Measurements from ENCODE around the gene MCIDAS. TPM values are rescaled to one million over a fixed set of nuclear protein-coding genes. Genes with fewer than 3 reads are reported as not detected.

Gene MCIDAS
- total RNA-seq, 1 experiment from 2014 or later: 2.9 TPM

- peaks cover 3% of the 10 kb centered on the region; the same call in 1 of the 2 replicates for H3K27me3 ChIP-seq (ENCODE audit: control insufficient read depth, insufficient read depth, low read length)
- TF ChIP-seq TCF7L2 (IDR thresholded peaks at IDR 0.05; ENCODE audit: low read depth, low read length) (no peak), CTCF (IDR thresholded peaks at IDR 0.05) (no peak), SIN3A (IDR thresholded peaks at IDR 0.05; ENCODE audit: borderline replicate concordance, insufficient read depth, low read depth, low read length) (no peak), POLR2AphosphoS5 (IDR thresholded peaks at IDR 0.05; ENCODE audit: low read depth, low read length) (no peak), REST (IDR thresholded peaks at IDR 0.05; ENCODE audit: insufficient read depth in 1 of 2, low read depth in 2 of 2, low read length in 1 of 2) (no peak)
- DNase-seq (ENCODE audit: low read depth, low spot score) (no peak), ATAC-seq (no peak)
- intact Hi-C loops (cut with micrococcal nuclease; ENCODE audit: unreplicated experiment) (no loop called here), in situ Hi-C loops (cut with HindIII; ENCODE audit: low pct_unique_long_range_greater_than_20kb, low sequenced_read_pairs) (no loop called here)
- ChIA-PET POLR2A (interaction anchor here (0.6 kb wide), 1 partner anchor 254 kb away, joined by 8 read pairs; no protein-coding TSS in a partner anchor), CTCF (no interaction called here)
- no peak overlapping the region for H3K4me3 ChIP-seq (ENCODE audit: low read depth in 2 of 2, low read length in 2 of 2)
- H3K9me3 ChIP-seq (ENCODE audit: control insufficient read depth, insufficient read depth, low read depth, low read length): no peaks in the 10 kb centered on the region
- peaks cover 22% of the 10 kb centered on the region for H3K4me1 ChIP-seq (ENCODE audit: control insufficient read depth, insufficient read depth, low read length)
- H3K27ac ChIP-seq (ENCODE audit: low read length): no peak overlapping the region
- H3K36me3 ChIP-seq (ENCODE audit: control insufficient read depth, insufficient read depth, low read length): no peaks in the 10 kb centered on the region; the same call in 1 of the 2 replicates
- no TSS peak for BruUV-seq (replicated peaks)
These were observed 3.0 kb upstream of the MCIDAS start for GRCh38 chr5:55230086-55230629.

GRCh38 chr5:55227664-55228430, 732 bp upstream of the MCIDAS start:
- H3K27ac ChIP-seq (ENCODE audit: low read length): peak overlapping the region; percentile 78
- TF ChIP-seq TCF7L2 (IDR thresholded peaks at IDR 0.05; ENCODE audit: low read depth, low read length): no peak
- TF ChIP-seq CTCF (IDR thresholded peaks at IDR 0.05): no peak
- no peak for TF ChIP-seq POLR2AphosphoS5 (IDR thresholded peaks at IDR 0.05; ENCODE audit: low read depth, low read length)
- TF ChIP-seq SIN3A (IDR thresholded peaks at IDR 0.05; ENCODE audit: borderline replicate concordance, insufficient read depth, low read depth, low read length): no peak
- TF ChIP-seq REST (IDR thresholded peaks at IDR 0.05; ENCODE audit: insufficient read depth in 1 of 2, low read depth in 2 of 2, low read length in 1 of 2): no peak

More at GRCh38 chr5:55227664-55228430, 732 bp upstream of the MCIDAS start:
- intact Hi-C loops (cut with micrococcal nuclease; ENCODE audit: unreplicated experiment) (loop anchor here (2.0 kb wide), 1 partner anchor 55 kb away; the partner anchor contains the start of gene CDC20B), in situ Hi-C loops (cut with HindIII; ENCODE audit: low pct_unique_long_range_greater_than_20kb, low sequenced_read_pairs) (no loop called here)
- ATAC-seq (no peak), DNase-seq (ENCODE audit: low read depth, low spot score) (no peak)
- Histone ChIP-seq H3K4me3 (ENCODE audit: low read depth in 2 of 2, low read length in 2 of 2) (peak overlapping the region; percentile 58 to 70), H3K36me3 (ENCODE audit: control insufficient read depth, insufficient read depth, low read length) (no peaks in the 10 kb centered on the region; the same call in 1 of the 2 replicates), H3K9me3 (ENCODE audit: control insufficient read depth, insufficient read depth, low read depth, low read length) (no peaks in the 10 kb centered on the region), H3K4me1 (ENCODE audit: control insufficient read depth, insufficient read depth, low read length) (peaks cover 17% of the 10 kb centered on the region), H3K27me3 (ENCODE audit: control insufficient read depth, insufficient read depth, low read length) (peaks cover 3% of the 10 kb centered on the region; the same call in 1 of the 2 replicates)
- ChIA-PET CTCF (no interaction called here), POLR2A (no interaction called here)
- no TSS peak for BruUV-seq (replicated peaks)

All from Panc1 (cell line).